Activated CD4-positive, CD25-positive, alpha-beta regulatory T cell (primary cell): Measurements from ENCODE around the gene PROK2.

Experiments
- DNase-seq, 4 experiments: peaks; one replicate each; lab custom pipeline; 2025; lab: John Stamatoyannopoulos, UW

PROK2 gene

GRCh38 chr3:71734881-71735280 lies 50.1 kb downstream of the PROK2 start:
- no peak for DNase-seq

- DNase-seq, result no peak
Measured at GRCh38 chr3:71733319-71733718, 51.6 kb downstream of the PROK2 start.

- no peak for DNase-seq
Measured at GRCh38 chr3:71732637-71733036, 52.3 kb downstream of the PROK2 start.

- DNase-seq, result no peak
Measured at GRCh38 chr3:71728632-71729342, 56.2 kb downstream of the PROK2 start.

- DNase-seq, result peak in 2 of 4 experiments; percentile 3 to 5
Measured at GRCh38 chr3:71726146-71726545, 58.8 kb downstream of the PROK2 start.

GRCh38 chr3:71725271-71725991 lies 59.5 kb downstream of the PROK2 start, which contains the start of gene EIF4E3:
TSS of gene EIF4E3 (minus strand) at chr3:71725402. CDS start at chr3:71725367, 35 bp downstream.
- peak in 3 of 4 experiments; percentile 11 to 32 (median 20) for DNase-seq

GRCh38 chr3:71724584-71725270 lies 60.2 kb downstream of the PROK2 start:
- peak in 2 of 4 experiments; percentile 14 to 20 for DNase-seq

GRCh38 chr3:71724171-71724453 lies 60.8 kb downstream of the PROK2 start:
- DNase-seq, result no peak

GRCh38 chr3:71723452-71724170 lies 61.3 kb downstream of the PROK2 start:
- peak in 3 of 4 experiments; percentile 8 to 18 (median 13) for DNase-seq

- DNase-seq, result no peak
Measured at GRCh38 chr3:71722693-71723092, 62.3 kb downstream of the PROK2 start.
